K562 (cell line): ENCODE measurements around the gene AJM1. TPM values are rescaled to one million over a fixed set of nuclear protein-coding genes. Genes with fewer than 3 reads are reported as not detected.
A peak's percentile ranks its signal among the peaks of the same experiment; 100 is the strongest.

Source experiments
- ADNP ChIP-seq: fragments of 200-800 bp; sonication (Bioruptor generic); IDR thresholded peaks from 2 replicates; pipeline ENCODE4 v1.6.1; 2016; ENCODE audit warnings: missing genetic modification characterization, missing compliant biosample characterization
- CEBPG ChIP-seq, 3 experiments: fragments of 200-800 bp in 1 of 3; sonication (Bioruptor generic) in 1 of 3; sonication (generic) in 1 of 3; formaldehyde crosslinking in 1 of 3; IDR thresholded peaks in 2 of 3; conservative IDR thresholded peaks in 1 of 3; 2 replicates each; pipeline versions ENCODE4 v1.6.1 to v1.8.0; 2016 to 2022; ENCODE audit warnings: missing compliant biosample characterization in 2 of 3, missing genetic modification characterization in 2 of 3, mild to moderate bottlenecking in 1 of 3, missing genetic modification reagents in 1 of 3
- ILF3 ChIP-seq: fragments of 450-650 bp; IDR thresholded peaks from 2 replicates; pipeline ENCODE4 v1.6.1; 2018; ENCODE audit warnings: antibody characterized with exemption, mild to moderate bottlenecking, moderate library complexity, borderline replicate concordance
- polyA plus RNA-seq, 8 experiments: library from polyadenylated mRNA; depleted of rRNA in 4 of 8; stranded (reverse) in 5 of 8; unstranded in 3 of 8; fragments of >200 nt; fragmentation: Nextera tagmentation in 2 of 8; fragmentation: Illumina TruSeq in 1 of 8; extraction: Ambion mirVana in 2 of 8; extraction: Trizol in 1 of 8; gene quantifications; 2 replicates each; pipeline versions ENCODE4 v1.2.1 to v1.2.3, GENCODE V29; 2011 to 2014; ENCODE audit warnings: inconsistent platforms in 1 of 8, missing spikeins in 1 of 8
- total RNA-seq, 7 experiments: library from RNA; depleted of rRNA in 6 of 7; stranded (reverse); fragments of >200 nt in 6 of 7; fragmentation: Illumina TruSeq in 2 of 7; extraction: Trizol in 2 of 7; gene quantifications; 2 replicates each; pipeline versions ENCODE4 v1.2.1 to v1.2.3, GENCODE V29; 2011 to 2021; ENCODE audit warnings: low replicate concordance in 1 of 7
- TF ChIP-seq, protein P1 (sequence below): sonication (generic); formaldehyde crosslinking; IDR thresholded peaks from 2 replicates; pipeline ENCODE4 v1.8.1; 2023; ENCODE audit warnings: mild to moderate bottlenecking, missing genetic modification reagents
- TF ChIP-seq, protein P2 (sequence below): fragments of 450-650 bp; IDR thresholded peaks from 2 replicates; pipeline ENCODE4 v1.6.1; 2016; ENCODE audit warnings: mild to moderate bottlenecking, moderate library complexity
- TF ChIP-seq, protein P3 (sequence below): fragments of 450-650 bp; conservative IDR thresholded peaks from 2 replicates; pipeline ENCODE4 v1.6.1; 2016; ENCODE audit warnings: missing genetic modification characterization, low read depth, mild to moderate bottlenecking, control low read depth, missing compliant biosample characterization
- TF ChIP-seq, protein P4 (sequence below): sonication (generic); formaldehyde crosslinking; IDR thresholded peaks from 2 replicates; pipeline ENCODE4 v1.5.0; 2020; ENCODE audit warnings: missing genetic modification reagents
- TF ChIP-seq, protein P5 (sequence below), 3 experiments: IDR thresholded peaks in 2 of 3; conservative IDR thresholded peaks in 1 of 3; 2 replicates each; pipeline ENCODE4 v1.5.1; 2011 to 2012; ENCODE audit warnings: low read length in 3 of 3, mild to moderate bottlenecking in 3 of 3, control low read depth in 2 of 3, improper control_type of control experiment in 1 of 3, inconsistent platforms in 1 of 3, low read depth in 1 of 3, mixed read lengths in 1 of 3, moderate library complexity in 1 of 3; ENCODE audit not compliant: insufficient read depth in 2 of 3

AJM1 gene
- total and polyA plus RNA-seq, 9 of the 15 experiments (the other 6 are each of a cell fraction or from before 2014, with no cell fraction given), result 0.01 to 3.7 (median 0.65) TPM; not detected in 1

DNA sequence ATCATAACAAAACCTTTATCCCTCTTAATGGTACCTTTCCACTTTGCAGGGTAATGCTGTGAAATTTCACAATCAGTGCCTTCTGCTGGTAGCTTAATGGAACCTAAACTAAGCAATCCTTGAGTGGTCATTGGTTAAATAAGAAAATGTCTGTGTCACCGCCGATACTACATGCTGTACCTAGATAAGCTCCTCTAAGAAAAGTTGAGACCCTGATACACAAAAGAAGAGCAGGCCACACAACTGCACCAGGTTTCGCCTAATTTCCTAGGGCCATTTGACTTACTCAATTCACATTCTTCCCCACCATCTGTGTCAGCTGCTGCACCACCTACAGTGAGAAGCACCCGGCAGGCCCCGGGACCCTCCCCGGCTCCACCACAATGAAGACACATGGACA lies 32.9 kb downstream of the AJM1 start (continued):
- TF ChIP-seq, protein P1, sequence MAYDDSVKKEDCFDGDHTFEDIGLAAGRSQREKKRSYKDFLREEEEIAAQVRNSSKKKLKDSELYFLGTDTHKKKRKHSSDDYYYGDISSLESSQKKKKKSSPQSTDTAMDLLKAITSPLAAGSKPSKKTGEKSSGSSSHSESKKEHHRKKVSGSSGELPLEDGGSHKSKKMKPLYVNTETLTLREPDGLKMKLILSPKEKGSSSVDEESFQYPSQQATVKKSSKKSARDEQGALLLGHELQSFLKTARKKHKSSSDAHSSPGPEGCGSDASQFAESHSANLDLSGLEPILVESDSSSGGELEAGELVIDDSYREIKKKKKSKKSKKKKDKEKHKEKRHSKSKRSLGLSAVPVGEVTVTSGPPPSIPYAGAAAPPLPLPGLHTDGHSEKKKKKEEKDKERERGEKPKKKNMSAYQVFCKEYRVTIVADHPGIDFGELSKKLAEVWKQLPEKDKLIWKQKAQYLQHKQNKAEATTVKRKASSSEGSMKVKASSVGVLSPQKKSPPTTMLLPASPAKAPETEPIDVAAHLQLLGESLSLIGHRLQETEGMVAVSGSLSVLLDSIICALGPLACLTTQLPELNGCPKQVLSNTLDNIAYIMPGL (CRISPR knock-in tag), result no peak
- TF ChIP-seq, protein P2, sequence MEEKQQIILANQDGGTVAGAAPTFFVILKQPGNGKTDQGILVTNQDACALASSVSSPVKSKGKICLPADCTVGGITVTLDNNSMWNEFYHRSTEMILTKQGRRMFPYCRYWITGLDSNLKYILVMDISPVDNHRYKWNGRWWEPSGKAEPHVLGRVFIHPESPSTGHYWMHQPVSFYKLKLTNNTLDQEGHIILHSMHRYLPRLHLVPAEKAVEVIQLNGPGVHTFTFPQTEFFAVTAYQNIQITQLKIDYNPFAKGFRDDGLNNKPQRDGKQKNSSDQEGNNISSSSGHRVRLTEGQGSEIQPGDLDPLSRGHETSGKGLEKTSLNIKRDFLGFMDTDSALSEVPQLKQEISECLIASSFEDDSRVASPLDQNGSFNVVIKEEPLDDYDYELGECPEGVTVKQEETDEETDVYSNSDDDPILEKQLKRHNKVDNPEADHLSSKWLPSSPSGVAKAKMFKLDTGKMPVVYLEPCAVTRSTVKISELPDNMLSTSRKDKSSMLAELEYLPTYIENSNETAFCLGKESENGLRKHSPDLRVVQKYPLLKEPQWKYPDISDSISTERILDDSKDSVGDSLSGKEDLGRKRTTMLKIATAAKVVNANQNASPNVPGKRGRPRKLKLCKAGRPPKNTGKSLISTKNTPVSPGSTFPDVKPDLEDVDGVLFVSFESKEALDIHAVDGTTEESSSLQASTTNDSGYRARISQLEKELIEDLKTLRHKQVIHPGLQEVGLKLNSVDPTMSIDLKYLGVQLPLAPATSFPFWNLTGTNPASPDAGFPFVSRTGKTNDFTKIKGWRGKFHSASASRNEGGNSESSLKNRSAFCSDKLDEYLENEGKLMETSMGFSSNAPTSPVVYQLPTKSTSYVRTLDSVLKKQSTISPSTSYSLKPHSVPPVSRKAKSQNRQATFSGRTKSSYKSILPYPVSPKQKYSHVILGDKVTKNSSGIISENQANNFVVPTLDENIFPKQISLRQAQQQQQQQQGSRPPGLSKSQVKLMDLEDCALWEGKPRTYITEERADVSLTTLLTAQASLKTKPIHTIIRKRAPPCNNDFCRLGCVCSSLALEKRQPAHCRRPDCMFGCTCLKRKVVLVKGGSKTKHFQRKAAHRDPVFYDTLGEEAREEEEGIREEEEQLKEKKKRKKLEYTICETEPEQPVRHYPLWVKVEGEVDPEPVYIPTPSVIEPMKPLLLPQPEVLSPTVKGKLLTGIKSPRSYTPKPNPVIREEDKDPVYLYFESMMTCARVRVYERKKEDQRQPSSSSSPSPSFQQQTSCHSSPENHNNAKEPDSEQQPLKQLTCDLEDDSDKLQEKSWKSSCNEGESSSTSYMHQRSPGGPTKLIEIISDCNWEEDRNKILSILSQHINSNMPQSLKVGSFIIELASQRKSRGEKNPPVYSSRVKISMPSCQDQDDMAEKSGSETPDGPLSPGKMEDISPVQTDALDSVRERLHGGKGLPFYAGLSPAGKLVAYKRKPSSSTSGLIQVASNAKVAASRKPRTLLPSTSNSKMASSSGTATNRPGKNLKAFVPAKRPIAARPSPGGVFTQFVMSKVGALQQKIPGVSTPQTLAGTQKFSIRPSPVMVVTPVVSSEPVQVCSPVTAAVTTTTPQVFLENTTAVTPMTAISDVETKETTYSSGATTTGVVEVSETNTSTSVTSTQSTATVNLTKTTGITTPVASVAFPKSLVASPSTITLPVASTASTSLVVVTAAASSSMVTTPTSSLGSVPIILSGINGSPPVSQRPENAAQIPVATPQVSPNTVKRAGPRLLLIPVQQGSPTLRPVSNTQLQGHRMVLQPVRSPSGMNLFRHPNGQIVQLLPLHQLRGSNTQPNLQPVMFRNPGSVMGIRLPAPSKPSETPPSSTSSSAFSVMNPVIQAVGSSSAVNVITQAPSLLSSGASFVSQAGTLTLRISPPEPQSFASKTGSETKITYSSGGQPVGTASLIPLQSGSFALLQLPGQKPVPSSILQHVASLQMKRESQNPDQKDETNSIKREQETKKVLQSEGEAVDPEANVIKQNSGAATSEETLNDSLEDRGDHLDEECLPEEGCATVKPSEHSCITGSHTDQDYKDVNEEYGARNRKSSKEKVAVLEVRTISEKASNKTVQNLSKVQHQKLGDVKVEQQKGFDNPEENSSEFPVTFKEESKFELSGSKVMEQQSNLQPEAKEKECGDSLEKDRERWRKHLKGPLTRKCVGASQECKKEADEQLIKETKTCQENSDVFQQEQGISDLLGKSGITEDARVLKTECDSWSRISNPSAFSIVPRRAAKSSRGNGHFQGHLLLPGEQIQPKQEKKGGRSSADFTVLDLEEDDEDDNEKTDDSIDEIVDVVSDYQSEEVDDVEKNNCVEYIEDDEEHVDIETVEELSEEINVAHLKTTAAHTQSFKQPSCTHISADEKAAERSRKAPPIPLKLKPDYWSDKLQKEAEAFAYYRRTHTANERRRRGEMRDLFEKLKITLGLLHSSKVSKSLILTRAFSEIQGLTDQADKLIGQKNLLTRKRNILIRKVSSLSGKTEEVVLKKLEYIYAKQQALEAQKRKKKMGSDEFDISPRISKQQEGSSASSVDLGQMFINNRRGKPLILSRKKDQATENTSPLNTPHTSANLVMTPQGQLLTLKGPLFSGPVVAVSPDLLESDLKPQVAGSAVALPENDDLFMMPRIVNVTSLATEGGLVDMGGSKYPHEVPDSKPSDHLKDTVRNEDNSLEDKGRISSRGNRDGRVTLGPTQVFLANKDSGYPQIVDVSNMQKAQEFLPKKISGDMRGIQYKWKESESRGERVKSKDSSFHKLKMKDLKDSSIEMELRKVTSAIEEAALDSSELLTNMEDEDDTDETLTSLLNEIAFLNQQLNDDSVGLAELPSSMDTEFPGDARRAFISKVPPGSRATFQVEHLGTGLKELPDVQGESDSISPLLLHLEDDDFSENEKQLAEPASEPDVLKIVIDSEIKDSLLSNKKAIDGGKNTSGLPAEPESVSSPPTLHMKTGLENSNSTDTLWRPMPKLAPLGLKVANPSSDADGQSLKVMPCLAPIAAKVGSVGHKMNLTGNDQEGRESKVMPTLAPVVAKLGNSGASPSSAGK, result no peak
- TF ChIP-seq, protein P3, sequence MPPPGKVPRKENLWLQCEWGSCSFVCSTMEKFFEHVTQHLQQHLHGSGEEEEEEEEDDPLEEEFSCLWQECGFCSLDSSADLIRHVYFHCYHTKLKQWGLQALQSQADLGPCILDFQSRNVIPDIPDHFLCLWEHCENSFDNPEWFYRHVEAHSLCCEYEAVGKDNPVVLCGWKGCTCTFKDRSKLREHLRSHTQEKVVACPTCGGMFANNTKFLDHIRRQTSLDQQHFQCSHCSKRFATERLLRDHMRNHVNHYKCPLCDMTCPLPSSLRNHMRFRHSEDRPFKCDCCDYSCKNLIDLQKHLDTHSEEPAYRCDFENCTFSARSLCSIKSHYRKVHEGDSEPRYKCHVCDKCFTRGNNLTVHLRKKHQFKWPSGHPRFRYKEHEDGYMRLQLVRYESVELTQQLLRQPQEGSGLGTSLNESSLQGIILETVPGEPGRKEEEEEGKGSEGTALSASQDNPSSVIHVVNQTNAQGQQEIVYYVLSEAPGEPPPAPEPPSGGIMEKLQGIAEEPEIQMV, result no peak
- peak; percentile 64; the same call in 1 of the 2 replicates for TF ChIP-seq CEBPG (CRISPR knock-in tag; IDR thresholded peaks at IDR 0.05)
- peak; percentile 67 to 78 for TF ChIP-seq CEBPG (tag; conservative IDR thresholded peaks at IDR 0.05 in 1 of 2, IDR thresholded peaks at IDR 0.05 in 1 of 2)
- TF ChIP-seq, protein P4, sequence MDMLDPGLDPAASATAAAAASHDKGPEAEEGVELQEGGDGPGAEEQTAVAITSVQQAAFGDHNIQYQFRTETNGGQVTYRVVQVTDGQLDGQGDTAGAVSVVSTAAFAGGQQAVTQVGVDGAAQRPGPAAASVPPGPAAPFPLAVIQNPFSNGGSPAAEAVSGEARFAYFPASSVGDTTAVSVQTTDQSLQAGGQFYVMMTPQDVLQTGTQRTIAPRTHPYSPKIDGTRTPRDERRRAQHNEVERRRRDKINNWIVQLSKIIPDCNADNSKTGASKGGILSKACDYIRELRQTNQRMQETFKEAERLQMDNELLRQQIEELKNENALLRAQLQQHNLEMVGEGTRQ, result no peak
- no peak for TF ChIP-seq ILF3
- TF ChIP-seq ADNP (tag), result no peak
- TF ChIP-seq, protein P5, sequence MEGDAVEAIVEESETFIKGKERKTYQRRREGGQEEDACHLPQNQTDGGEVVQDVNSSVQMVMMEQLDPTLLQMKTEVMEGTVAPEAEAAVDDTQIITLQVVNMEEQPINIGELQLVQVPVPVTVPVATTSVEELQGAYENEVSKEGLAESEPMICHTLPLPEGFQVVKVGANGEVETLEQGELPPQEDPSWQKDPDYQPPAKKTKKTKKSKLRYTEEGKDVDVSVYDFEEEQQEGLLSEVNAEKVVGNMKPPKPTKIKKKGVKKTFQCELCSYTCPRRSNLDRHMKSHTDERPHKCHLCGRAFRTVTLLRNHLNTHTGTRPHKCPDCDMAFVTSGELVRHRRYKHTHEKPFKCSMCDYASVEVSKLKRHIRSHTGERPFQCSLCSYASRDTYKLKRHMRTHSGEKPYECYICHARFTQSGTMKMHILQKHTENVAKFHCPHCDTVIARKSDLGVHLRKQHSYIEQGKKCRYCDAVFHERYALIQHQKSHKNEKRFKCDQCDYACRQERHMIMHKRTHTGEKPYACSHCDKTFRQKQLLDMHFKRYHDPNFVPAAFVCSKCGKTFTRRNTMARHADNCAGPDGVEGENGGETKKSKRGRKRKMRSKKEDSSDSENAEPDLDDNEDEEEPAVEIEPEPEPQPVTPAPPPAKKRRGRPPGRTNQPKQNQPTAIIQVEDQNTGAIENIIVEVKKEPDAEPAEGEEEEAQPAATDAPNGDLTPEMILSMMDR (IDR thresholded peaks at IDR 0.05 in 2 of 3, conservative IDR thresholded peaks at IDR 0.05 in 1 of 3; ENCODE audit: insufficient read depth in 2 of 3, low read depth in 1 of 3, low read length in 3 of 3), result no peak
